ENCODE measurements around the gene SLC5A7. TPM values are rescaled to one million over a fixed set of nuclear protein-coding genes. Genes with fewer than 3 reads are reported as not detected.

Gene SLC5A7
- total RNA-seq (2022; extraction: Qiagen RNA extraction): not detected in 5 replicates

DNA sequence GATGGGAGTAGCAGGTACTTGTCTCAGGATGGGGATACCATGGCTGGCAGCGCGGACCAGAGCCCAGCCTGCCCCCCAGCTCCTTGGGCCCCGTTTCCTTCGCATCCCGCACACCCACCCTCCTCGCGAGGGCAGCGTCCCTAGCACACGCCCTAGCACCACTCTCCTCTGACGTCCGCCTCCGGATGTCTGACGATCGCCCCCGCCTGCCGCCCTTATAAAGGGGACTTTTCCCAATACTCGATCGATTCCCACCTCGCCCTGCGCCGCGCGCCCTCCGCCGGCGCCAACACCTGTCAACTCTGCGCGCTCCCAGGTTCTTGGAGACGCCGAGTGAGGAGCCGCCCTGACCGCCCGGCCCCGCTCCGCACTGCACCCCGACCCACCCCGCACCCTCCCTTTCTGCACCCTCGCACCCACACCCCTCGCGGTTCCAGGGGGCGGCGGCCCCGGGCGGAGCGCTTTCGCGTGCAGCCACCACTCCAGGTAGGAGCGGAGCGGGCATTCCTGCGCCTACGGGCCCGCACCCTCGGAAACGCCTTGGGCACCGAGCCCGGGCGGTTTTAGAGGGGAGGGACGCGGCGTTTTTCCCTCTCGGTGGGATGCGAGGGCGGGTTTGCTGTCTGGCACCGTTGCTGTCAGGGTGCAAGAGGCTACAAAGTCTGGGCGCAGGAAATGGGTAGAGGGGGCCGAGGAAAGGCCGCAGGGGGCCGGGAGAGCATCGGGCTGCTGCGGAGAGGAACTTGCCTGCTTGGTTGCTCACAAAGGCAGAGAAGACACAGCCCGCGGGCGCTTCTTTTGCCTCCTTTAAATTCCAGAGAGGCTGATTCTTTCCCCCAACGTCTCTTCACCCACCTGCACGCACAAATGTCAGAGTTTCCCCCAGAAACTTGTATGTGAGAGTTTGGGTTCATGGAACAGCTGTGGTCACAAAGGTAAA lies at the start of gene SLC5A7:
Gene SLC5A7 (plus strand): TSS at position 247 of the 940 bp plus-strand sequence. CDS start 1,632 bp downstream, outside the sequence.

Other genes with a start within 250 kb of the SLC5A7 start
- gene RGPD4, start 159.6 kb upstream of the SLC5A7 start, total RNA-seq (2022; extraction: Qiagen RNA extraction): 0.02 to 0.07 TPM (median 0.04 TPM) in 5 replicates